Mucosa of gallbladder (tissue), 1 donor: ENCODE results near the gene FLRT1. TPM values are rescaled to one million over a fixed set of nuclear protein-coding genes. Genes with fewer than 3 reads are reported as not detected.

Source experiments
- DNase-seq: peaks from one replicate; pipeline ENCODE4 v3.0.0-alpha.2; 2020; ENCODE audit warnings: low spot score
- total RNA-seq: library from RNA; stranded (reverse); gene quantifications from one replicate; pipeline ENCODE4 v1.2.1, GENCODE V29; 2021
- donor health status: DM: no; HTN: no; CAD: no.

Gene FLRT1
- total RNA-seq, 1 donor from 2014 or later = 3.8 TPM

- no peak for DNase-seq
Measured at GRCh38 chr11:64023712-64024710, 11.7 kb upstream of the FLRT1 start.

- no peak for DNase-seq
Measured at GRCh38 chr11:64025205-64025604, 10.5 kb upstream of the FLRT1 start.

GRCh38 chr11:64026575-64027205, 9.0 kb upstream of the FLRT1 start:
- DNase-seq = no peak

GRCh38 chr11:64027651-64028397, 7.9 kb upstream of the FLRT1 start:
- no peak for DNase-seq

GRCh38 chr11:64028398-64029115, 7.2 kb upstream of the FLRT1 start:
- DNase-seq = no peak

GRCh38 chr11:64029773-64030172, 6.0 kb upstream of the FLRT1 start:
- no peak for DNase-seq

GRCh38 chr11:64031001-64031400, 4.7 kb upstream of the FLRT1 start:
- no peak for DNase-seq

- DNase-seq = no peak
Measured at GRCh38 chr11:64032050-64032449, 3.7 kb upstream of the FLRT1 start.

- DNase-seq = no peak
Measured at GRCh38 chr11:64034411-64034811, 1.3 kb upstream of the FLRT1 start.

GRCh38 chr11:64035081-64035524, 628 bp upstream of the FLRT1 start:
- no peak for DNase-seq

- DNase-seq = no peak
Measured at GRCh38 chr11:64036087-64037026, 626 bp downstream of the FLRT1 start.

GRCh38 chr11:64037027-64037634, 1.4 kb downstream of the FLRT1 start:
- no peak for DNase-seq

- no peak for DNase-seq
Measured at GRCh38 chr11:64038500-64038899, 2.8 kb downstream of the FLRT1 start.

- DNase-seq = no peak
Measured at GRCh38 chr11:64039012-64039665, 3.4 kb downstream of the FLRT1 start.

GRCh38 chr11:64040684-64041322, 5.1 kb downstream of the FLRT1 start:
- DNase-seq = peak; percentile 14

GRCh38 chr11:64041846-64042245, 6.1 kb downstream of the FLRT1 start:
- DNase-seq = no peak

- DNase-seq = no peak
Measured at GRCh38 chr11:64042301-64042700, 6.6 kb downstream of the FLRT1 start.

- no peak for DNase-seq
Measured at GRCh38 chr11:64043545-64043944, 7.8 kb downstream of the FLRT1 start.
